Psoas muscle (tissue), 8 donors: ENCODE data around the gene NCR3LG1. TPM values are rescaled to one million over a fixed set of nuclear protein-coding genes. Genes with fewer than 3 reads are reported as not detected.

Experiments used
- ATAC-seq, 4 donors: fragments of 200-7000 bp; cut with Tn5 transposase; one replicate each; pipeline ENCODE4 v1.9.1; 2020; ENCODE audit warnings: moderate library complexity in 3 of 4, mild to moderate bottlenecking in 2 of 4
- DNase-seq, 2 donors: peaks; one replicate each; pipeline ENCODE4 v3.0.0-alpha.2; 2020
- H3K27ac ChIP-seq: fragments of 200-600 bp; one replicate; pipeline ENCODE4 v1.8.0; 2022
- H3K27me3 ChIP-seq, 3 donors: fragments of 200-600 bp in 1 of 3; one replicate each; pipeline versions ENCODE4 v1.6.1 to v1.8.0; 2013 to 2022; ENCODE audit warnings: low read length in 2 of 3, mild to moderate bottlenecking in 2 of 3, moderate library complexity in 1 of 3; ENCODE audit not compliant: insufficient read depth in 3 of 3
- H3K36me3 ChIP-seq, 2 donors: fragments of 200-600 bp in 1 of 2; one replicate each; pipeline versions ENCODE4 v1.6.1 to v1.8.0; 2013 to 2022; ENCODE audit warnings: low read depth in 1 of 2, mild to moderate bottlenecking in 1 of 2, moderate library complexity in 1 of 2; ENCODE audit not compliant: insufficient read depth in 1 of 2
- H3K4me1 ChIP-seq: fragments of 200-600 bp; one replicate; pipeline ENCODE4 v1.8.0; 2022
- H3K4me3 ChIP-seq: fragments of 200-600 bp; one replicate; pipeline ENCODE4 v1.8.0; 2022; ENCODE audit warnings: mild to moderate bottlenecking
- H3K9me3 ChIP-seq: fragments of 200-600 bp; one replicate; pipeline ENCODE4 v1.8.0; 2022
- CTCF ChIP-seq: fragments of 200-600 bp; IDR thresholded peaks from one replicate; pipeline ENCODE4 v1.8.0; 2022; ENCODE audit warnings: antibody characterized with exemption
- WGBS, 3 donors: extraction: QIAGEN DNeasy Blood & Tissue Kit; methylation state at CpG; one replicate each; pipeline versions ENCODE4 v1.1.6 to v1.1.7; 2013; 5-methylcytosine and 5-hydroxymethylcytosine counted together
- intact Hi-C, 2 donors: fragments of 100-400 bp; cut with DNase I; formaldehyde crosslinking; loops; one replicate each; pipeline versions ENCODE4 v1.11.0 to v1.14.2; 2022
- polyA plus RNA-seq, 3 donors: library from polyadenylated mRNA; stranded (reverse); fragments of 200-250 nt; gene quantifications; one replicate each; pipeline ENCODE4 v1.2.3, GENCODE V29; 2013
- total RNA-seq, 4 donors: library from RNA; stranded (reverse); fragmentation: NEBNext Ultra II Directional in 2 of 4; extraction: Animal tissue kit (Norgen Biotek cat#: 25700) in 2 of 4; gene quantifications; one replicate each; pipeline versions ENCODE4 v1.2.1 to v1.2.4, GENCODE V29; 2021 to 2023
- donor health status: healthy with polysubstance abuse.
- donor health status: DM: no; HTN: no; CAD: no; lungs with moderate emphysema.
- donor health status: Bipolar disorder and iron deficiency.
- donor health status: healthy.
- donor health status: DM: yes; HTN: yes; CAD: no.
- donor health status: DM: no; HTN: no; CAD: no.
- donor health status: DM: no; HTN: no; CAD: no.
- donor health status: DM: yes; HTN: yes; CAD: no.

The NCR3LG1 gene
- total and polyA plus RNA-seq, 7 donors: 0.01 to 0.71 (median 0.17) TPM

GRCh38 chr11:17396598-17397310 lies 45.2 kb downstream of the NCR3LG1 start:
- ATAC-seq (no peak), DNase-seq (no peak)
- no peak for TF ChIP-seq CTCF
- Histone ChIP-seq H3K4me3 (no peak overlapping the region), H3K4me1 (peaks cover 13% of the 10 kb centered on the region), H3K9me3 (no peaks in the 10 kb centered on the region), H3K27ac (no peak overlapping the region), H3K36me3 (no peaks in the 10 kb centered on the region), H3K27me3 (no peaks in the 10 kb centered on the region)
- intact Hi-C loops: no loop called here
- 92 to 95% (median 93%) methylated on average over 22 of the region's 22 CpGs for WGBS, 3 donors

- DNase-seq: no peak
- intact Hi-C loops: no loop called here
- no peaks in the 10 kb centered on the region for H3K27me3 ChIP-seq
- TF ChIP-seq CTCF: no peak
- H3K4me3 ChIP-seq: no peak overlapping the region
- H3K9me3 ChIP-seq: no peaks in the 10 kb centered on the region
- no peak overlapping the region for H3K27ac ChIP-seq
- H3K36me3 ChIP-seq: no peaks in the 10 kb centered on the region
- H3K4me1 ChIP-seq: peaks cover 19% of the 10 kb centered on the region
- 94 to 98% (median 94%) methylated on average over 14 of the region's 14 CpGs for WGBS, 3 donors
- ATAC-seq: no peak
Measured at GRCh38 chr11:17397311-17398002, 45.9 kb downstream of the NCR3LG1 start.

- no peaks in the 10 kb centered on the region for H3K27me3 ChIP-seq
- H3K27ac ChIP-seq: no peak overlapping the region
- no peaks in the 10 kb centered on the region for H3K36me3 ChIP-seq
- TF ChIP-seq CTCF: no peak
- no peaks in the 10 kb centered on the region for H3K9me3 ChIP-seq
- DNase-seq (no peak), ATAC-seq (no peak)
- no peak overlapping the region for H3K4me3 ChIP-seq
- H3K4me1 ChIP-seq: peaks cover 23% of the 10 kb centered on the region
- intact Hi-C loops: no loop called here
Measured at GRCh38 chr11:17399236-17399635, 47.6 kb downstream of the NCR3LG1 start.

GRCh38 chr11:17400048-17400775 lies 48.6 kb downstream of the NCR3LG1 start:
- no peak for DNase-seq
- Histone ChIP-seq H3K27me3 (no peaks in the 10 kb centered on the region), H3K4me1 (peaks cover 33% of the 10 kb centered on the region), H3K36me3 (no peaks in the 10 kb centered on the region), H3K4me3 (no peak overlapping the region), H3K27ac (peak overlapping the region; percentile 73), H3K9me3 (no peaks in the 10 kb centered on the region)
- no peak for TF ChIP-seq CTCF
- WGBS, 3 donors: 91 to 94% (median 91%) methylated on average over 19 of the region's 19 CpGs
- intact Hi-C loops: no loop called here
- no peak for ATAC-seq
